Measurements from ENCODE around the gene SLC17A7.

The SLC17A7 gene

GRCh38 chr19:49443366-49444099, 2.2 kb upstream of the SLC17A7 start:
- DNase-seq: peak; percentile 96 to 99

DNA sequence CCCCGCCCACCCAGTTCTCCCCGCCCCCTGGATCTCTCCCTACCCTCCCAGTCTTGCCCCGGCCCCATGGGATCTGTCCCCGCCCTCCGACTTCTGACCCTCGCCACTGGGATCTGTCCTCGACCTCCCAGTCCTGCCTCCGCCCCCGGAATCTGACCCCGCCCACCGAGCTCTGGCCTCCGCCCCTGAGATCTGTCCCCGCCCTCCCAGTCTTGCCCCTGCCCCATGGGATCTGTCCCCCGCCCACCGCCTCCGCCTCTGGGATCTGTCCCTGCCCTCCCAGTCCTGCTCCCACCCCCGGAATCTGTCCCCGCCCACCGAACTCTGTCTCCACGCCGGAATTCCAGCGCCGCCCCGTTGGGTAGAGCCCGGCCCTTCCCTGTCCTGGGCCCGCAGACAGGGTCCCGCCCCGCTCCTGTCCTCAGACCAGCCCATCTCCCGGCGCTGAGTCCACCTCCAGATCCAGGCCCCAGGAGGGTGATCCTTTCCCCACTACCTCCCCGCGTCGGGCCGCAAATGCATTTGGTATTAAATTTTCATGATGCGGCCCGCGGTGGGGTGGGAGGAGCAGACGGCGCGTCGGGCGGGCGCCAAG, 1.5 kb upstream of the SLC17A7 start:
- peak; percentile 70 to 88 for DNase-seq

- no peak for DNase-seq
These were observed 1.0 kb upstream of the SLC17A7 start for GRCh38 chr19:49442354-49442753.

GRCh38 chr19:49441960-49442350, 628 bp upstream of the SLC17A7 start:
- DNase-seq: no peak

DNA sequence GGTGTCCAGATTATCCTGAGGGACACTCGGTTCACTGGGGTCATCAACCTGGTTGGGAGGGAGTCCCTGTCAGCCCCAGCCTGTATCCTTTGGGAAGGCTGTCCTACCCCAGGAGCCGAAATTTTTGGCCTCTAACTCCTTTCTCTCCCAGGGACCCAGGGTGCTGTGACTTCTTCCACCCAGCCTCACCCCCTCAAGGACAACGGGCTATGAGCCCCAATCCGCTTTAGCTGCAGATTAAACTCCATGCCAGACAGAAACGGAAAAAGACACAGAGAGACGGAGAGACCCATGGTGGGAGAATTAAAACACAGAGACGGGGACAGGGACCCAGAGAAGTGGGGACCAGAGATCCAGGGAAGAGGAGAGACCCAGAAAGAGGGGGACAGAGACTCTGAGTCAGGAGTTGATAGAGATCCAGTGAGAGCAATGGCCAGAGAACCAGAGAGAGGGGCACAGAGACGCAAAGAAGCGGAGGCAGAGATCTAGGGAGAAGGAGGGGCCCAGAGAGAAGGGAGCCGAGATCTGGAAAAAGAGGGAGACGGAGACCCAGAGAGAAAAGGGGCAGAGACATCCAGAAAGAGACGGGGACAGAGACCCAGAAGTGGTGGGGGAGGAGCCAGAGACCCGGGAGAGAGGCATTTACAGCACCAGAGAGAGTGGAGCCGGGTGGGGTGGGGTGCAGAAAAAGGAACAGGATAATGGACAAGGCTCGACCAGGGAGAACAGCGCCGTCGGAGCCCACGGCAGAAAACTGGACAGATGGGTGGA, 703 bp downstream of the SLC17A7 start:
- DNase-seq: no peak

GRCh38 chr19:49439836-49440235, 1.5 kb downstream of the SLC17A7 start:
- DNase-seq: no peak

DNA sequence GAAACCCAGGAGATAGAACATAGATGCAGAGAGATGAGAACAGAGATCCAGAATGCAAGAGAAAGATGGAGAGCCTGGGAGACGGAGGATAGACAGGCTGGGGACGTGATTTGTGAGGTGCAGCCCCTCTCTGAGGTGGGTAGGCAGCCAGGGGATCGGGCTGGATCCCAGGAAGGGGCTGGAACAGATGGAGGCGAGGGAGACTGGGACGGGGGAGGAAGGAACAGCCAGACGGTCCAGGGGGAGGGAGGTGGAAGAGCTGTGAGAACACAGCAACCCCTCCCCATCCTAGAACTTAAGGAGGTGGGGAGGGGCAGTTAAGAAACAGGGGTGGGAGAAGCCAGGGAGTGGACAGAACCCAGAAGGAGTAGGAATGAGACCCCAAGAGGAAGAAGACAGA, 3.1 kb downstream of the SLC17A7 start:
- no peak for DNase-seq

DNA sequence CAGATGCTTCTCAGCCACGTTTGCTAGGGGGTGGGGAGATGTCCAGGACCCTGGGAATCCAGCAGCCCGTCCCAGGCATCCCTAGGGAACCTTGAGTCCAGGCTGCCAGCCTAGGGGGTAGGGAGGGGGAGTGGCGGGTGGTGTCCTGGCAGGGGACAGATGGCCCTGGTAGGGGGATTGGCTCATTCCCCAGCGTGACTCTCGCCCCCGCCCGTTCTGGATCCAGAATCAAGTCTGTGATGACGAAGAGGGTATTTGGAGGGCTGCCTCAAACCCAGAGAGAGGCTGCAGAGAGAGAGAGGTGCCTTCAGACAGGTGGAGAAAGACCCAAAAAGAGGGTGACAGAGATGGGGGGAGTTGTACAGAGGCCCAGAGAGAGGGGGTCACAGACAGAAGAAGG, 4.1 kb downstream of the SLC17A7 start:
- DNase-seq: no peak

GRCh38 chr19:49436381-49437017, 4.8 kb downstream of the SLC17A7 start:
- no peak for DNase-seq

- DNase-seq: no peak
These were observed 5.7 kb downstream of the SLC17A7 start for GRCh38 chr19:49435670-49436069.

DNA sequence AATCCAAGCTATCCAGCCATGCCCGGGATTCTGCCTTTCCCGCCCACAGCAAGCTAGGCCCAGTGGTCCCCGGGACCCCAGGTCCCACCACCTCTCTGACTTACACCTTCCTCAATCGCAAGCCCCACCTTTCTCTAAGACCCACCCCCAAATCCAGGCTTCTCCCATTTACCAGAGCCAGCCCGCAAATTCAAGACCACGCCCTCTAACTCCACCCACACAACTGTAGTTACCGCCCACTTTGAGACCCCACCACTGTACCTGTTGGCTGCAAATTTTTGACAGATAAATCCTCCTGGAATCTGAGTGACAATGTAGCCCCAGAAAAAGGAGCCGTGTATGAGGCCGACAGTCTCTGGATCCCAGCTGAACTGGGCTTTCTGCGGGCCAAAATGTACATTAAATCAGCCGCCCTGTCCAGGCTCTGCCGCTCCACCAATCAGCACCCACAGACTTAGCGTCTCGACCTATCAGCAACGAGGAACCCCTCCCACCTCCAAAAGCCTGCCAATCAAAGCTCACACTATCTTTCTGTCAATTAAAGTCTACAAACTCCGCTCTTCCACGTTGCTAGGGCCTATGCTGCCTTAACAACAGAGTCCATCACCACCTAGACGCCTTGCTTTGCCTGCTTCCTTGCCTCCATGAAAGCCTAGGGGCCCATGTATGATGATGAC, 6.3 kb downstream of the SLC17A7 start:
- no peak for DNase-seq

- no peak for DNase-seq
These were observed 8.0 kb downstream of the SLC17A7 start for GRCh38 chr19:49433240-49433901.

DNA sequence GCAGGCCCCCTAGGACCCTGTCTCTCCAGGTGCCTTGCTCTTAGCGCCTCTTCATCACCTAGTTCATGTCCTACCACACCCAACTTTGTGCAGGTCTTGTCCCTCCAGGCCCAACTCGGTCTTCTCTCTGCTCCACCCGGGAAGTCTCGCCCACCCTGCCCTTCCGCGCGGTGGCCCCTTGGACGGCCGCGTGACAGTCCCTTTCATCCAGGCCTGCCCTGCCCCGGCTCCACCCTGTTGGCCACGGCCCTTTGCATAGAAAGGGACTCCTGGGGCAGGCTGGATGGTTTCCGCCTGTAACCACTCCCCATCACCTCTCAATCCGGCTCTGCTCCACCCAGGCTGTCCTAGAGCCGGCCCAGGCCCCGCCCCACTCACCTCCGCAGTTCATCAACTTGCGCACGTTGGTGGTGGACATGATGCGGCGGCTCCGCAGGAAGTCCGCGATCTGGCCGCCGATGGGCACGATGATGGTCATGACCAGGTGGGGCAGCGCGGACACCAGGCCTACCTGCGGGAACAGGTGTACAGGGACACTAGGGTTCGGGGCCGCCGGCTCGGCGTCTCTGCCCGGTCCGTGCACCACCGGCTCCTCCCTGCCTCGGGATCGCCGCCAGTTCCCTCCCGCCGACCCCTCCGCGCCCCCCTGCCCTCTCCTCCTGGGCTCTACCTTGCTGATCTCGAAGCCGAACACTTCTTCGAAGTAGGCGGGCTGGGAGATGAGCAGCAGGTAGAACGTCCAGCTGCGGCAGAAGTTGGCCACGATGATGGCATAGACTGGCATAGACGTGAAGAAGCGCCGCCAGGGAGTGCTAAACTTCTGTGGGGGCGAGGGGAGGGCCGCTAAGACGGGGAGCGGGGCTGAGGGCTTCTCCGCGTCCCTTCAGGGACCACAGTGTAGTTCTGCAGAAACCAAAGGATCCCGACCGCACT, 8.9 kb downstream of the SLC17A7 start:
- DNase-seq: no peak

DNA sequence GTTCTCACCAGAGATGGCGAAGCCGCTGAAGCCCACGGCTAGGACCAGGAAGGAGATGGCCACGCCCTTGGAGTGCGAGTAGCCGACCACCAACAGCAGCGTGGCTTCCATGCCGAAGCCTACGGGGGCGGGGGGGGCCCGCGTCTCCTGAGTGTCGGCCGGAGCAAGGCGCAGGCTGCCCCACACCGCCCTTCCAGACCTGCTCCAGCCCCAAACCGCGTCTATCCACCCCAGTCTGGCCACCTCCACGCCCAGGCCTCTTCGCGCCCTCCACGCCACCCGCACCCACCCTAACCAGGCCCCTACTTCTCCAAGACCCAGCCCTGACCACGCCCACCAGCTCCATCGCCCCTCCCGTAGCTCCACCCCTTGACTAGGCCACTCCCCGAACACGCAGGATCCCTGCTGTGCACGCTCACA, 10.0 kb downstream of the SLC17A7 start:
- no peak for DNase-seq

DNA sequence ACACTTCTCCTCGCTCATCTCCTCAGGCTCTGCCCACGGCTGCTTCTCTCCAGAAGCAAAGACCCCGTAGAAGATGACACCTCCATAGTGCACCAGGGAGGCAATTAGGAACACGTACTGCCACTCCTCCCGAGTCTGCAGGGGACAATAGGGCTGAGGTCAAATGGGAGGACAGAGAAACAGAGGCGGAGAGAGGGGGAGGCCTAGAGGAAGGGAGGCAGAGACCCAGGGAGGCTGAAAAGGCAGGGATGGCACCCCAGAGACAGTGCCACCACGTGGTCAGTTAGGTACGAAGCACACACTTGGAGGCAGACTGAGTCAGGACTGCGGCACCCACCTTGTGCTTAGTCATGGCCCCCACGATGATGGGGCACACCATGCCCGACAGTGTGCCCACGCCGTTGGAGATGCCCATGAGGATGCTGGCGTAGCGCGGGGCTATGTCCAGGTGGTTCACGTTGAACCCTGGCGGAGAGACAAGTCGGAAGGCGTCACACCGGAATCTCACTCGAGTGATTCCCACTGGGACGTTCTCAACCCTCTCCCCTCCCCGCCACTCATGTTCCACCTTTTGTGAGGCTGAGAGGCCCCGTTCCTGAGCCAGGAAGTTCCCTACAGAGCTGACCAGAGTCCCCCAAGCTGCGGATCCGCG, 10.5 kb downstream of the SLC17A7 start:
- DNase-seq: no peak

DNA sequence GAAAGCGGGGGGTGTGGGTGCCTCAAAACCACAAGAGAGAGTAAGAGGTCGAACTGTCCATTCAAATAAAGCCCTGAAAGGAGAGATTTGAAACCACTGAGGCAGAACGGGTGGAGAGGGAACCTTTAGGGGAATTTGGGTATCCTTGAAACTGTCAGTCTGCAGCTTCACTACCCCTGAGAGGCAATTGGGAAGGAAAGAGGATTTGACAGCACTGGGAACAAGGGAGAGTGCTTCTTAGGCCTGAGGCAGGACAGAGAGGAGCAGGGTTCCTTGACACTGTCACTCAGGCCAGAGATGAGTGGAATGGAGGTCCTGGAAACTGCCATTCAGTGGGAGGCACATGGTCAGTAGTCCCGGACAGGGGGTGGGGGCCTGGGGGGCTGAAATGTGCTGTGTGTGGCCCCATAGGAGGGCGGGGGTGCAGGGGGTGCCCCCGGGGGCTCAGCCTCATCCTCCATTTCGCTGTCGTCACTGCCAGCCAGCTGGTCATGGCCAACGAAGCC, 11.1 kb downstream of the SLC17A7 start:
- DNase-seq: peak; percentile 38 to 51

- no peak for DNase-seq
These were observed 12.5 kb downstream of the SLC17A7 start for GRCh38 chr19:49428547-49429451.

GRCh38 chr19:49427855-49428546, 13.3 kb downstream of the SLC17A7 start:
- peak in 1 of 2 experiments; percentile 25 for DNase-seq

DNA sequence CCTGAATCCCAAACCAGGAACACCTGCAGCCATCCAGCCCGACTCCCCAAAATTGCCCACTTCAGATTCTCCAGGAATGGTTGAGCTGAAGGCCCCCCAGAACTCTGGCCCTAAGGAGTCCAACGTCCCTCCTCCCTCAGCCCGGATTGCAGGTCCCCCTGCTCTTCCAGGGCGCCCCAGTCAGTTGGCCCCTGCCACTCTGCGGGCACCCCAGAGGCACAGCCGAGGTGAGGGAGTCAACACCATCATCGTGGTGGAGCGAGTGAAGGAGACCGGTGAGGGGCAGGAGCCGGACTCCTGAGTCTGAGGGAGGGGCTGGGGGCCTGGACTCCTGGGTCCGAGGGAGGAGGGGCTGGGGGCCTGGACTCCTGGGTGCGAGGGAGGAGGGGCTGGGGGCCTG, 14.0 kb downstream of the SLC17A7 start:
- no peak for DNase-seq
